Mesothelial cell of epicardium (in vitro differentiated cells): ENCODE measurements around the gene SNRNP25. TPM values are rescaled to one million over a fixed set of nuclear protein-coding genes. Genes with fewer than 3 reads are reported as not detected.

ENCODE experiments used
- DNase-seq, 2 experiments: peaks; one replicate each; pipeline ENCODE4 v3.0.0; 2021; ENCODE audit warnings: low spot score in 2 of 2; ENCODE audit not compliant: unreplicated experiment in 2 of 2
- H3K27ac Mint-ChIP-seq: 2 replicates; pipeline ENCODE4 v1.8.0; 2021; ENCODE audit warnings: mixed read lengths
- H3K27me3 Mint-ChIP-seq: 2 replicates; pipeline ENCODE4 v1.8.0; 2021; ENCODE audit warnings: low read depth, mixed read lengths
- H3K36me3 Mint-ChIP-seq: 2 replicates; pipeline ENCODE4 v1.8.0; 2021; ENCODE audit warnings: mixed read lengths
- H3K4me1 Mint-ChIP-seq: 2 replicates; pipeline ENCODE4 v1.8.0; 2021; ENCODE audit warnings: mixed read lengths
- H3K4me3 Mint-ChIP-seq: 2 replicates; pipeline ENCODE4 v1.8.0; 2021; ENCODE audit warnings: mild to moderate bottlenecking, moderate library complexity, mixed read lengths
- H3K9me3 Mint-ChIP-seq: 2 replicates; pipeline ENCODE4 v1.8.0; 2021; ENCODE audit warnings: mixed read lengths
- total RNA-seq: library from RNA; stranded (reverse); gene quantifications from 3 replicates; pipeline ENCODE4 v1.2.1, GENCODE V29; 2021
- TF ChIP-seq, protein P1 (sequence below): fragments of 200-600 bp; sonication (generic); IDR thresholded peaks from one replicate; pipeline ENCODE4 v1.5.0; 2021; ENCODE audit warnings: antibody characterized with exemption; ENCODE audit not compliant: unreplicated experiment

The SNRNP25 gene
- total RNA-seq, 1 donor from 2014 or later = 33.1 TPM

DNA sequence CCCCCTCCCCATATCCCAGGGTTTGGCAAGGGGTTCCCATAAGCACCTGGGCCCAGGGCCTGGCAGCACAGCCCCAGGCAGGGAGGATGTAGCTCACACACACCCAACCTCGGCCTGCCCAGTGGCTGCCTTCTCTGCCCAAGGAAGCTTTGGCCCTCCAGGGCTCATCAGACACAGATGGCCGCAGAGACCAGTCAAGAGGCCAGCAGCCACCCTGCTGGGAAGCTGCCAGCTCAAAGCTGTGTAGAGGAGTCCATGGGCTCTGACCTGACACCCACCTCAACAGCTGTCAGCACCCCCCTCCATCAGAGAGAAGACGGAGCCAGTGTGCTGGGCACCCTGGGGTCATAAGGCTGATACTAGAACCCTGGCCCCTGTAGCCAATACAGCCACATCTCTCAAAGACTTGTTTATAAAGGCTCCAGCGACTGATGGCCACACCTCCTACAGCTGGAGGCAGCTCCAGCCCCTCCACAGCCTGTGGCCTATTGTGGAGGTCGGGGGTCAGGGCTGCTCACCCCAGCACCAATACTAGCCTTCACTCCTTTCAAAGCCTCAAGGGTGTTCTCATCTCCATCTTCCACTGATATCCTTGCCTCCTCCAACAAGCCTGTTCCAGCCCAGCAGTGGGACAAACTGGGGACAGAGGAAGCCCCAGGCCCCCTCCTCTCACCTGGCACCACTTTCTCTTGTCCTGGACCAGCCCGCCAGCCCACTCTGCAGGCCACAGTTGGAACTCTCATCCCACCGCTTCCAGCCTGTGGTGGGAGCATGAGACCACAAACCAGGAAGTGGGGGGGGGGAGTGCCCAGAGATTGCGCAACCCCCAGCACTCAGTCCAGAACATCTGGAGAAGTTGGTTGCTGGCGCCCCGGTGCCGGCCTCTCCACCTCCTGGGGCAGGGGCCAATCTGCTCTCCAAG, 22.2 kb downstream of the SNRNP25 start:
- Mint-ChIP-seq H3K27ac (peak overlapping the region; percentile 96), H3K27me3 (no peaks in the 10 kb centered on the region), H3K4me1 (peaks cover 47% of the 10 kb centered on the region), H3K4me3 (peak overlapping the region; percentile 66), H3K36me3 (no peaks in the 10 kb centered on the region), H3K9me3 (no peaks in the 10 kb centered on the region)
- DNase-seq = peak in 1 of 2 experiments; percentile 55
- TF ChIP-seq, protein P1, sequence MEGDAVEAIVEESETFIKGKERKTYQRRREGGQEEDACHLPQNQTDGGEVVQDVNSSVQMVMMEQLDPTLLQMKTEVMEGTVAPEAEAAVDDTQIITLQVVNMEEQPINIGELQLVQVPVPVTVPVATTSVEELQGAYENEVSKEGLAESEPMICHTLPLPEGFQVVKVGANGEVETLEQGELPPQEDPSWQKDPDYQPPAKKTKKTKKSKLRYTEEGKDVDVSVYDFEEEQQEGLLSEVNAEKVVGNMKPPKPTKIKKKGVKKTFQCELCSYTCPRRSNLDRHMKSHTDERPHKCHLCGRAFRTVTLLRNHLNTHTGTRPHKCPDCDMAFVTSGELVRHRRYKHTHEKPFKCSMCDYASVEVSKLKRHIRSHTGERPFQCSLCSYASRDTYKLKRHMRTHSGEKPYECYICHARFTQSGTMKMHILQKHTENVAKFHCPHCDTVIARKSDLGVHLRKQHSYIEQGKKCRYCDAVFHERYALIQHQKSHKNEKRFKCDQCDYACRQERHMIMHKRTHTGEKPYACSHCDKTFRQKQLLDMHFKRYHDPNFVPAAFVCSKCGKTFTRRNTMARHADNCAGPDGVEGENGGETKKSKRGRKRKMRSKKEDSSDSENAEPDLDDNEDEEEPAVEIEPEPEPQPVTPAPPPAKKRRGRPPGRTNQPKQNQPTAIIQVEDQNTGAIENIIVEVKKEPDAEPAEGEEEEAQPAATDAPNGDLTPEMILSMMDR = no peak

DNA sequence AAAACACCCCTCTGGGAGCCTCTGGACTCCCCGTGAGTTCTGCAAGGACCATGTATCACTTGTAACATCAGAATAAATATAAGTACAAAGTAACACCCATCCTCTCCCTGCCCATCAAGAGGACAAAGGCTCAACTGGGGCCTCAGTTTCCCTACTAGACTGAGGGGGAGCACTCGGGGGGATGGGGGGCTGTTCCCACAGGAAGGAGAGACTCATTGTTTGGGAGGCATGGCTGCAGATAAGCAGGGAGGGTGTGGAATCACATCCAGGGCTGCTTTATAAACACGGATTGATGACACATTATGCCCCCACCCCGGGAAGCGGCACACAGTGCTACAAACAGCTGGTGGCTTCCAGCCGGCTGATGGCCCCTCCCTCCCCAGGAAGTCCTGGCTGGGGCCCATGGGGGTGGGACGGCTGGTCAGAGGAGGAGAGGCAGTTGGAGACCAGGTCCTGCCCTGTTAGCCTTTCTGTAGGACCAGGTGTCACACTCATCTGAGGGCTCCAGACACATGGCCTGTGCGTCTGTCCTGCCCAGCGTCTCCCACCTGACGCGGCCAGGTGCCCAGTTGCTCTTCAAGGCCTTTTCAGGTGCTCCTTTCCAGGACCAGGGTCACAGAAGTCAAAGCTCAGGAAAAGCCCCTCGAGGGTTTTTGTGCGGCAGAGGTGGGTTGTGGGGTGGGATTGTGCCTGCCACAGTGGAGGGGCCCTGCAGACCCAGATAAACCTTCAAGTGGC, 23.1 kb downstream of the SNRNP25 start:
- TF ChIP-seq, protein P1 = no peak
- Mint-ChIP-seq H3K4me1 (peaks cover 42% of the 10 kb centered on the region), H3K27me3 (no peaks in the 10 kb centered on the region), H3K36me3 (no peaks in the 10 kb centered on the region), H3K27ac (peak overlapping the region; percentile 96), H3K9me3 (no peaks in the 10 kb centered on the region), H3K4me3 (peak overlapping the region; percentile 66)
- no peak for DNase-seq

DNA sequence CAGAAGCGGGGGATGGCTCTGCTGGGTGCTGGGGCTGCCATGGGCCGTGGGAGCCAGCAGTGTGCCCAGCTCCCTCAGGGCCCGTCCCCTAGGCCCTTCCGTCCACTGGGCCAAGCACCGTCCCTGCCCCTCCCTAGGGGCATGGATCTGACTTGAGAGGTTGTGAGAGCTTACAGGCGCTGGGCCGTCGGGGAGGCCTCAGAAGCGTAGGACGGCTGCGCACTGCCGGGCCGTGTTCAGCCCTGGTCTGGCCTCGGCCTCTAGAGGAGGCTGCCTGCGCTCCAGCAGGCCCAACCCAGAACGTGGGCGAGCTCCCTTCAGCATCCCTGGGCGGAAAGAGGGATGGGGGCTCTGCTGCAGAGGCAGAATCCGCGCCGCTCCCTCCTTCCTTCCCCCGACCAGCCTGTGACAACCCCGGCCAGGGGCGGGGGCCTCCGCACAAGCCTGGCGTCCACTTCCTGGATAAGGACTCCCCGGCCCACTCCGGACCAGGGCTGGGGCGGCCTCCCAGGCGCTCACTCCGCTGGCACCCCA, 23.7 kb downstream of the SNRNP25 start:
- peak overlapping the region; percentile 96 for H3K27ac Mint-ChIP-seq
- H3K36me3 Mint-ChIP-seq = no peaks in the 10 kb centered on the region
- TF ChIP-seq, protein P1 = no peak
- DNase-seq = peak in 1 of 2 experiments; percentile 61
- peaks cover 41% of the 10 kb centered on the region for H3K4me1 Mint-ChIP-seq
- no peaks in the 10 kb centered on the region for H3K9me3 Mint-ChIP-seq
- H3K4me3 Mint-ChIP-seq = peak overlapping the region; percentile 66
- no peaks in the 10 kb centered on the region for H3K27me3 Mint-ChIP-seq

DNA sequence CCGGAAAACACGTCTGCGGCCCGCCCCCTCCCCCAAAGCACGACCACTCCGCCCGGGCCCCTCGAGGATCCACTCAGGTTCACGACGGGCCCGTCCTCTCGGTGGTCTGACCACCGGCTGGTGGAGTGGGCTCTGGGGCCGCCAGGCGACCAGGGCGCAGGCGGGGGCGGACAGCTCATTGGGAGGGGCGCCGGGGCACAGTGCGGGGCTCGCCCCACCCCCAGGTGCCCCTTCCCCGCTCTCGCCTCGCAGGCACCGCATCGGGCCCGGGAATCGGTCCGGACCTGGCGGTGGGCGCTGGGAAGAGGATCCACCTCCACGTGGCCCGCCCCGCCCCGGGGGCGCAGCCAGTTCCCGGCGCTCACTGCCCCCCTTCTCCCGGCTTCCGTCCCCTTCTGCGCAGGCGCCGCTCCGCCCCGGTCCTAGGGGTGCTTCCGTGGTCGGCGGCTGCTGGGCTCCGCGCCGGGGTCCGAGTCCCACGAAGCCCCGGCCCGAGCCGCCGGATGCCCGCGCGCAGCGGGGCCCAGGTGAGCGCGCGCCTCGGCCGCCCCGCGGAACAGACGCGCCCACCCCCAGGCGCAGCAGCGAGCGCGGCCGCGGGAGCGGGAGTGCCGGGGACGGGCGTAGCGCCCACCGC, 24.3 kb downstream of the SNRNP25 start, which contains the start of gene MPG:
TSS of gene MPG (plus strand) at position 419 of the 637 bp plus-strand sequence. CDS start at position 504, 85 bp downstream.
- no peaks in the 10 kb centered on the region for H3K27me3 Mint-ChIP-seq
- H3K27ac Mint-ChIP-seq = peak within 1 kb of the TSS; percentile 96
- H3K9me3 Mint-ChIP-seq = no peaks in the 10 kb centered on the region
- H3K4me3 Mint-ChIP-seq = peak within 1 kb of the TSS; percentile 83
- H3K36me3 Mint-ChIP-seq = no peaks in the 10 kb centered on the region
- peak; percentile 80 to 90 for DNase-seq
- peaks cover 39% of the 10 kb centered on the region for H3K4me1 Mint-ChIP-seq
- TF ChIP-seq, protein P1 = no peak

DNA sequence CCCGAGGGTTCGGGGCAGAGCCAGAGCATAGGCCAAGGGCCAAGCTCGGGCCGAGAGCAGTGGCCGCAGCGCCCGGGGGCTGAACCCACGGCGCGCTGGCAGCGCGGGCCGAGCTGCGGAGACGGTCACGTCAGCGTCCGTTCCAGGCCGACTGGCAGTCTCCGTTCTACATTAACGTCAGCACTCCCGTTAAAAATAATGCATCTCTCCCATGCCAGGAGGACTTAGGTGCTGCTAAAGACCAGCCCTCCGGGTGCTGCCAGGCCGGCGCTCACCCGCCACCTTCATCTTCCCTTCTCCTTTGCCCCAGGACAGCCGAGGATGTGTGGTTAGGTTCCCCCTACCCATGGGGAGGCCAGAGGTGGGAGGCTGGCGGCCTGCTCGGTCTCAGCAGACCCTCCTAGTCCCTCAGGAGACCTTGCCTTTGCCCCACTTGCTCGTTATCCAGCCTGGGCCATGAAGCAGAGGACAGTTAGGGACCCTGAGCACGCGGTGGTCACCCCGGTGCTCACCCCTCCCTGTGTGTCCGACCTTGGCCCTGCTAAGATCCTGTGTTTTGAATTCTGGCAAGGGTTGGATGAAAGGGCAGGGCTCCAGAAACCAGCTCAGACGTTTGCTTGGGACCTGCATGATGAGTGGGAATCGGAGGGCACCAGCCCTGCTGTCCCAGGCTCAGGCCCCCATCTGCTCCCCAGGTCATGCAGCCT, 25.0 kb downstream of the SNRNP25 start:
- peak in 1 of 2 experiments; percentile 49 for DNase-seq
- H3K27ac Mint-ChIP-seq = peak overlapping the region; percentile 89
- H3K9me3 Mint-ChIP-seq = no peaks in the 10 kb centered on the region
- no peaks in the 10 kb centered on the region for H3K27me3 Mint-ChIP-seq
- H3K36me3 Mint-ChIP-seq = no peaks in the 10 kb centered on the region
- TF ChIP-seq, protein P1 = no peak
- peak overlapping the region; percentile 83 for H3K4me3 Mint-ChIP-seq
- H3K4me1 Mint-ChIP-seq = peaks cover 37% of the 10 kb centered on the region
